HL-60 (cell line): ENCODE results near the gene POMT1.

ENCODE experiments used
- DNase-seq, 2 experiments: peaks; one replicate each; pipeline ENCODE4 v3.0.0-alpha.2; 2010 to 2020; ENCODE audit warnings: low read depth in 1 of 2, low spot score in 1 of 2
- H3K27ac ChIP-seq: fragments of 250-450 bp; sonication (Bioruptor Pico); replicated peaks from 2 replicates; pipeline ENCODE4 v1.5.1; 2020; ENCODE audit warnings: mild to moderate bottlenecking, moderate library complexity
- H3K27me3 ChIP-seq: fragments of 250-450 bp; sonication (Bioruptor Pico); 2 replicates; pipeline ENCODE4 v1.5.1; 2021; ENCODE audit warnings: mild to moderate bottlenecking, moderate library complexity; ENCODE audit not compliant: insufficient read depth, poor library complexity, severe bottlenecking
- H3K4me3 ChIP-seq: replicated peaks from 2 replicates; pipeline ENCODE4 v1.5.1; 2011; ENCODE audit warnings: mild to moderate bottlenecking, control low read depth, low read length; ENCODE audit not compliant: insufficient read depth
- CTCF ChIP-seq: IDR thresholded peaks from one replicate; pipeline ENCODE4 v1.5.1; 2011; ENCODE audit warnings: low read length, control low read depth, inconsistent platforms; ENCODE audit not compliant: insufficient read depth
- GABPA ChIP-seq: IDR thresholded peaks from 2 replicates; pipeline ENCODE4 v1.6.1; 2012; ENCODE audit warnings: low read depth
- POLR2AphosphoS5 ChIP-seq: IDR thresholded peaks from 2 replicates; pipeline ENCODE4 v1.6.1; 2012; ENCODE audit warnings: low read depth
- REST ChIP-seq: IDR thresholded peaks from 2 replicates; pipeline ENCODE4 v1.6.1; 2012; ENCODE audit warnings: low read depth; ENCODE audit not compliant: insufficient replicate concordance
- SPI1 ChIP-seq: IDR thresholded peaks from 2 replicates; pipeline ENCODE4 v1.6.1; 2012; ENCODE audit warnings: low read depth, mild to moderate bottlenecking, borderline replicate concordance

POMT1 gene

GRCh38 chr9:131467214-131467935 is 35.3 kb upstream of the POMT1 start:
- Histone ChIP-seq H3K27me3 (no peaks in the 10 kb centered on the region), H3K27ac (no peak overlapping the region), H3K4me3 (no peak overlapping the region)
- no peak for DNase-seq
- TF ChIP-seq CTCF (no peak), SPI1 (no peak), POLR2AphosphoS5 (no peak), REST (no peak), GABPA (no peak)

- no peak overlapping the region for H3K4me3 ChIP-seq
- no peak for TF ChIP-seq REST
- no peak for TF ChIP-seq CTCF
- no peak for TF ChIP-seq SPI1
- TF ChIP-seq GABPA: no peak
- TF ChIP-seq POLR2AphosphoS5: no peak
- H3K27me3 ChIP-seq: no peaks in the 10 kb centered on the region
- no peak overlapping the region for H3K27ac ChIP-seq
- DNase-seq: no peak
Measured at GRCh38 chr9:131468031-131468430, 34.7 kb upstream of the POMT1 start.

- TF ChIP-seq REST: no peak
- TF ChIP-seq GABPA: no peak
- TF ChIP-seq CTCF: no peak
- TF ChIP-seq POLR2AphosphoS5: no peak
- TF ChIP-seq SPI1: no peak
- no peak overlapping the region for H3K4me3 ChIP-seq
- no peaks in the 10 kb centered on the region for H3K27me3 ChIP-seq
- H3K27ac ChIP-seq: no peak overlapping the region
- DNase-seq: no peak
Measured at GRCh38 chr9:131469356-131469755, 33.4 kb upstream of the POMT1 start.
